Testis (tissue), 3 donors: ENCODE results near the gene TMPRSS13. TPM values are rescaled to one million over a fixed set of nuclear protein-coding genes. Genes with fewer than 3 reads are reported as not detected.

Source experiments
- DNase-seq: peaks from one replicate; pipeline ENCODE4 v3.0.0-alpha.2; 2019
- H3K27ac ChIP-seq, 2 donors: fragments of 200-600 bp; sonication (generic); one replicate each; pipeline ENCODE4 v1.5.1; 2019
- H3K27me3 ChIP-seq: fragments of 200-600 bp; sonication (generic); one replicate; pipeline ENCODE4 v1.5.1; 2019
- H3K36me3 ChIP-seq: fragments of 200-600 bp; sonication (generic); one replicate; pipeline ENCODE4 v1.5.1; 2017; ENCODE audit warnings: low read depth; ENCODE audit errors: missing control alignments
- H3K4me1 ChIP-seq: fragments of 200-600 bp; sonication (generic); one replicate; pipeline ENCODE4 v1.5.1; 2019
- H3K4me3 ChIP-seq, 2 donors: fragments of 200-600 bp; sonication (generic); one replicate each; pipeline ENCODE4 v1.5.1; 2017 to 2019
- H3K9me3 ChIP-seq: fragments of 200-600 bp; sonication (generic); one replicate; pipeline ENCODE4 v1.5.1; 2017
- CTCF ChIP-seq, 3 experiments: fragments of 450-650 bp in 2 of 3; fragments of 200-600 bp in 1 of 3; sonication (generic) in 1 of 3; IDR thresholded peaks; one replicate each; pipeline ENCODE4 v1.5.1; 2016 to 2019; ENCODE audit warnings: antibody characterized with exemption in 3 of 3, mild to moderate bottlenecking in 2 of 3, moderate library complexity in 1 of 3
- POLR2A ChIP-seq: fragments of 450-650 bp; IDR thresholded peaks from one replicate; pipeline ENCODE4 v1.6.1; 2017; ENCODE audit warnings: antibody characterized with exemption, mild to moderate bottlenecking, moderate library complexity
- WGBS, 2 donors: methylation state at CpG; one replicate each; pipeline ENCODE4 v1.1.5; 2018; 5-methylcytosine and 5-hydroxymethylcytosine counted together
- intact Hi-C: fragments of 100-400 bp; cut with DNase I; formaldehyde crosslinking; loops from one replicate; pipeline ENCODE4 v1.15.1; 2023; ENCODE audit warnings: low total_unique reads
- polyA plus RNA-seq: library from polyadenylated mRNA; stranded (reverse); fragments of 350-450 nt; fragmentation: Illumina TruSeq; extraction: RNeasy Lipid Tissue Mini Kit (QIAGEN cat#74804); gene quantifications from one replicate; pipeline ENCODE4 v1.2.3, GENCODE V29; 2014; ENCODE audit warnings: low read depth, low replicate concordance; ENCODE audit not compliant: insufficient read depth
- total RNA-seq, 2 donors: library from RNA; depleted of rRNA; stranded (reverse); fragments of >200 nt; gene quantifications; one replicate each; pipeline ENCODE4 v1.2.3, GENCODE V29; 2016

TMPRSS13 gene
- total and polyA plus RNA-seq, 3 donors from 2014 or later, result 0.74 to 0.91 (median 0.87) TPM

DNA sequence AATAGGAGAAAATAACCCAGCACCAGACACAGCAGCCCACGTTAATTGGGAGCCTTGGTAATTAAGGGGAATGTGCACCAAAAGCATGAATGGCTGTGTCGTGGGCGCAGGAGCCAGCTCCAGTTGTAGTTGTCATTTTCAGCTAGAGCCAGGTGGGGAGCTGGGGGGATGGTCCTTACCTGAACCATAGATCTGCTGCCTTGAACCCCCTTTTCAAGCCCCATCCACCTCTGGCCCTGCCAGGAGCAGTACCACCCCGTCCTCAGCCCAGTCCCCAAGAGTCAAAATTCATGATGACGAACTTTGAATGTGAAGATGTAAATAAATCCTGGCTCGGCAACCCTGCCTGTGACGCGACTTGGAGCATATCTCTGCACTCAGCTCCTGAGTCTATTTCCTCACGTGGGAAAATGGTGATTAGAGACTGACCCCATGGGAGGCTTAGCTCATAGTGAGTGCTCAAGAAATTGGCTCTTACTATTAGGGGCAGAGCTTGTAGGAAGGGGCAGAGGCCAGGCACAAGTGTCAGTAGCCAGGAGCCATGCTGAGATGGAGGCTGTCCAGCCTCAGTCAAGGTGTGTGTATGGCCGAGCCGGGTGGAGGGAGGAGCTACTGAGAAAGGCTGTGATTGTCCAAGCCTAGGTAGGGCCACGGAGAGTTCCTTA is 52.0 kb downstream of the TMPRSS13 start:
- Histone ChIP-seq H3K9me3 (no peaks in the 10 kb centered on the region), H3K36me3 (no peaks in the 10 kb centered on the region), H3K4me1 (peaks cover 37% of the 10 kb centered on the region), H3K27ac (peak overlapping the region; percentile 85 to 92), H3K27me3 (no peaks in the 10 kb centered on the region), H3K4me3 (peak overlapping the region; percentile 54 to 85)
- DNase-seq, result peak; percentile 49
- intact Hi-C loops, result no loop called here
- WGBS, 2 donors, result 11 to 15% methylated on average over 12 of the region's 12 CpGs
- TF ChIP-seq POLR2A, result no peak
- no peak for TF ChIP-seq CTCF (IDR thresholded peaks at IDR 0.05)

- 1 to 2% methylated on average over 34 to 59 of the region's 63 CpGs for WGBS, 2 donors
- no peaks in the 10 kb centered on the region for H3K9me3 ChIP-seq
- H3K4me1 ChIP-seq, result peaks cover 44% of the 10 kb centered on the region
- H3K4me3 ChIP-seq, result peak within 1 kb of the TSS; percentile 54 to 85
- no peak for TF ChIP-seq POLR2A
- TF ChIP-seq CTCF (IDR thresholded peaks at IDR 0.05), result no peak
- no peaks in the 10 kb centered on the region for H3K27me3 ChIP-seq
- no peaks in the 10 kb centered on the region for H3K36me3 ChIP-seq
- peak within 1 kb of the TSS; percentile 85 to 92 for H3K27ac ChIP-seq
- peak; percentile 88 for DNase-seq
- intact Hi-C loops, result no loop called here
Observed at GRCh38 chr11:117876341-117877119, 52.7 kb downstream of the TMPRSS13 start, which contains the start of gene FXYD6. Gene FXYD6, minus strand, starts transcription at chr11:117876658. Its CDS starts 33,882 bp downstream, at chr11:117842776.

DNA sequence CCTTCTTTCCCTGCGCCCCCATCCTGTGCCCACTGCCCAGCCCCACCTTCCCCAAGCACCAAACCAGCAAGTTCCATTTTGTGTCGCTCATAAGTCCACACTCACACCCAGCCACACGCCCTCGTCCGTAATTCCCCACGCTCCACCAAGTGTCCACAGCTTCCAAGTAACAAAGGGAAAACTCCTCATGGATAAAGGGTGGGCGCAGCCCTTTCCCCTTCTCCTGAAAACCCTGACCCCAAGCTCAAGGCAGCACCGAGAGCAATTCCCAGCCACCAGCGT is 53.2 kb downstream of the TMPRSS13 start:
- intact Hi-C loops, result no loop called here
- Histone ChIP-seq H3K27ac (peak overlapping the region; percentile 85 to 92), H3K27me3 (no peaks in the 10 kb centered on the region), H3K9me3 (no peaks in the 10 kb centered on the region), H3K36me3 (no peaks in the 10 kb centered on the region), H3K4me1 (peaks cover 50% of the 10 kb centered on the region), H3K4me3 (peak overlapping the region; percentile 54 to 85)
- TF ChIP-seq POLR2A (no peak), CTCF (IDR thresholded peaks at IDR 0.05) (no peak)
- 1 to 2% methylated on average over 9 of the region's 9 CpGs for WGBS, 2 donors
- DNase-seq, result no peak

DNA sequence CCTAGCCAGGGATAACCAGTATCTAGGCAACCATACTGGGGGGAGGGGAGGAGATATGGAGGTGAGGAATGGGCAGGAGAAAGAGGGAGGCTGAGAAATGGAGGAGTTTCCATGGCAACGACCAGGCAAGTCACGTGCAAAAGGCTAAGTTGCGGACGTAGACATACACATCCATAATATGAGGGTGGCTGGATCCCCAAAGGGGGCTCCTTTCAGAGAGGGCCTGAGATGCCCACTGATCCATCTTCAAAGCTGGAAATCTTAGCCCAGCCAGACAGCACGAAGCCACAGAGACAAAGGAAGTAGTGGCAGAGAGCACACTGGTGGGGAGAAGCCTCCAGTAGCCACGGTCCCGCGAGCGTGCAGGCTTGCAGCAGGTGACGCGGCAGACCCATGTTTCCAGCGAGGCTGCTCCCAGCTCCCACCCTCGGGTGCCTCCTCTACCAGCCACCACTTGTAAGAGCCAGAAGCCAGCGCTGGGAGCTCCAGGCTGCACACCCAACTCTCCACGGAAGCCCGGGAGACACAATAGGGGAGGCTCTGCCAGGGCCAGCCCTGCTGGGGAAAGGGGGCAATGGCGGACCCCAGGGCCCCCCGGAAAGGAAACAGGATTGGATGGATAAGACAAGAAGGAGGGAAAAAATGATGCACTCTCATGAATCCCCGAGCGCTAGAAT is 53.7 kb downstream of the TMPRSS13 start:
- peak; percentile 54 for DNase-seq
- Histone ChIP-seq H3K27ac (peak overlapping the region; percentile 85 to 92), H3K4me3 (peak overlapping the region; percentile 54 to 85), H3K9me3 (no peaks in the 10 kb centered on the region), H3K27me3 (no peaks in the 10 kb centered on the region), H3K36me3 (no peaks in the 10 kb centered on the region), H3K4me1 (peaks cover 55% of the 10 kb centered on the region)
- TF ChIP-seq POLR2A (no peak), CTCF (IDR thresholded peaks at IDR 0.05) (no peak)
- 0% methylated on average over 12 to 20 of the region's 20 CpGs for WGBS, 2 donors
- intact Hi-C loops, result no loop called here
